Activated naive CD8-positive, alpha-beta T cell treated with anti-CD3 and anti-CD28 coated beads, Interleukin-2, amount 50 U/mL, for 24 hours (primary cell): Measurements from ENCODE around the gene AKR7A2.

Source experiments
- ATAC-seq: fragments of 150-1000 bp; cut with Tn5 transposase; one replicate; pipeline ENCODE4 v1.10.0; 2021
- DNase-seq: peaks from one replicate; pipeline ENCODE4 v3.0.0; 2021
- H3K27ac Mint-ChIP-seq: one replicate; pipeline ENCODE4 v1.8.0; 2021; ENCODE audit warnings: mild to moderate bottlenecking, mixed read lengths
- H3K27me3 Mint-ChIP-seq: one replicate; pipeline ENCODE4 v1.8.0; 2021; ENCODE audit warnings: mixed read lengths
- H3K36me3 Mint-ChIP-seq: one replicate; pipeline ENCODE4 v1.8.0; 2021; ENCODE audit warnings: low read depth, mixed read lengths
- H3K4me1 Mint-ChIP-seq: one replicate; pipeline ENCODE4 v1.8.0; 2021; ENCODE audit warnings: mixed read lengths
- H3K4me3 Mint-ChIP-seq: one replicate; pipeline ENCODE4 v1.8.0; 2021; ENCODE audit warnings: mild to moderate bottlenecking, moderate library complexity, mixed read lengths
- H3K9me3 Mint-ChIP-seq: one replicate; pipeline ENCODE4 v1.8.0; 2021; ENCODE audit warnings: mixed read lengths

AKR7A2 gene

DNA sequence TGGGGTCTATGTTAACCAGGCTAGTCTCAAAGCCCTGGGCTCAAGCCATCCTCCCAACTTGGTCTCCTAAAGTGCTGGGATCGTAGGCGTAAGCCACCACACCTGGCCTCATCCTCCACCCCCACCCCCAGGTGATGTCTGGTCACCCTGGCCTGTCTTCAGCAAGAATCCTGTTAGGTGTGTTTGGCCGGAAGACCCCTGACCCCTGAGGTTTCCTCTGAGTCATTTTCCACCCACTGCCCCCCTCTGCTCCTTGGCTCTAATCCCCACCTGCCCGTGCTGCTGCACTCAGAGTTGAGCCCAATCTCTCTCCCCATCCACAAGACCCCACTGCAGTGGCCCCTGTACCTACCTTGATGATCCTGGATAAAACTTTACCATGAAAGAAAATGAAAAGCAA is 25.3 kb upstream of the AKR7A2 start:
- peak overlapping the region; percentile 81 for H3K27ac Mint-ChIP-seq
- DNase-seq: no peak
- no peaks in the 10 kb centered on the region for H3K27me3 Mint-ChIP-seq
- peaks cover 38% of the 10 kb centered on the region for H3K4me1 Mint-ChIP-seq
- no peaks in the 10 kb centered on the region for H3K9me3 Mint-ChIP-seq
- H3K36me3 Mint-ChIP-seq: peaks cover 8% of the 10 kb centered on the region
- ATAC-seq: no peak
- no peak overlapping the region for H3K4me3 Mint-ChIP-seq

DNA sequence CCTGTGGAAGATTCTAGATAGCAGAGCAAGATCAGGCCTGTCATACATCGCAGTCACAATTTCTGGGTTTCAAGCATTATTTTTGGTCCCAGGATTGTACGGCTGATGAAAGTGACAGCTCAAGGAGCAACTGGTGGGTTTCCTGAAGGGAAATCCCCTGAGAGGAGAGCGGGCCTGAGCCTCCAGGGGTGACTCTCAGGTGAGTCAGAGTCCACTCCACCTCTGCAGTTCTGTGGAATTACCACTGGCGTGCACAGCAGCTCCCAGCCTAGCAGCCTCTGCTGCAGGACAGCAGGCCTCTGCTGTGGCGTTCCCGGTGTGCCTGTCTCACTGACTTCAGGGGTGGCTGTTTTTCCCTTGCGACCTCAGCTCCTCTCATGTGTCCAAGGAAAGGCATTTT is 24.6 kb upstream of the AKR7A2 start:
- Mint-ChIP-seq H3K27me3 (no peaks in the 10 kb centered on the region), H3K27ac (peak overlapping the region; percentile 81), H3K36me3 (peaks cover 5% of the 10 kb centered on the region), H3K4me3 (peak overlapping the region; percentile 7), H3K9me3 (no peaks in the 10 kb centered on the region), H3K4me1 (peaks cover 36% of the 10 kb centered on the region)
- peak; percentile 95 for ATAC-seq
- peak; percentile 57 for DNase-seq

GRCh38 chr1:19333587-19334354 is 21.8 kb upstream of the AKR7A2 start:
- ATAC-seq: peak; percentile 9
- no peaks in the 10 kb centered on the region for H3K9me3 Mint-ChIP-seq
- H3K4me1 Mint-ChIP-seq: peaks cover 33% of the 10 kb centered on the region
- no peak overlapping the region for H3K4me3 Mint-ChIP-seq
- no peak for DNase-seq
- H3K27me3 Mint-ChIP-seq: no peaks in the 10 kb centered on the region
- H3K36me3 Mint-ChIP-seq: no peaks in the 10 kb centered on the region
- no peak overlapping the region for H3K27ac Mint-ChIP-seq

DNA sequence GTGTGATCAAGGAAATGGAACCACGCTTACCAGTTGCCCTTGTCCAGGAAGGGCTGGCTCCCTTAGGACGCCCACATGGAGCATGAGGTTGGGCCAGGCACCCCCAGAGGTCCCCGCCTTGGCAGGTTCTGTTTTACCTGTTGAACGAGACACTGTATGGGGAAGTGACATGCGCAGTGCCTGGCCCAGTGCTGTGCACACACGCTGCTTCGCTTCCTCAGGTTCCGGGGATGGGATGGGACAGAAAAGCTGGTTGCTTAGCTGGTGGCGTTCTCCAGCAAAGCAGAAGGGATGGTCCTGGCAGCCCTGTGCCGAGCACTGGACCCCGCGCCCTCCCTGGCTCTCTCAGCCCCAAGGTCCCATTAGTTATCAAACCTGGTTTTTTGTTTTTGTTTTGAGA is 20.9 kb upstream of the AKR7A2 start:
- Mint-ChIP-seq H3K27me3 (no peaks in the 10 kb centered on the region), H3K36me3 (no peaks in the 10 kb centered on the region), H3K4me3 (no peak overlapping the region), H3K4me1 (peaks cover 29% of the 10 kb centered on the region), H3K9me3 (no peaks in the 10 kb centered on the region), H3K27ac (no peak overlapping the region)
- DNase-seq (no peak), ATAC-seq (no peak)

DNA sequence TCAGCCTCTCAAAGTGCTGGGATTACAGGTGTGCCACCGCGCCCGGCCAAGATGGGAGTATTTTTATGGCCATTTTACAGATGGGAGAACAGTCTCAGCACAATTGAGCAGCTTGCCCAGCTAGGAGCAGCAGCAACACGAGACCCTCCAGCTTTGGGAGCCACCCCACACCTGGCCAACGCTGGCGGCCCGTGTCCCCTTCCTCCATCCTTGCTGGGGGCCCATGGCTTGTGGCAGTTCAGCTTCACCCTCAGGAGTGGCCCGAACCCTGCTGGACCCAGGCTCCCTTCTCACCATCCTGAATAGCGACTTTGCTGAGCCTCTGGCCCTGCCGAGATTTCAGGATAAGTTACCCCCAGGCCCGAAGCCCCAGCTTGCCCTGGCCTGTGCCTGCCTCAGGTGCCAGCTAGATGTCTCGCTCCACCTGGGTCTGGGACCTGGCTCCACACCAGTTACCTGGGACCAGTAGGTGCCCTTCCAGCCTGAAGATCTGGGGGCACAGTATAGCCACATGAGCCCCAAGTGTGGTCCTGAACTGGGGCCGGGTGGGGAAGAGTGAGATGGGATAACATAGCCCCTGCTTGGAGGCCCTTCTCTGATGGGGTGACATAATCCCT is 19.4 kb upstream of the AKR7A2 start:
- Mint-ChIP-seq H3K36me3 (no peaks in the 10 kb centered on the region), H3K9me3 (no peaks in the 10 kb centered on the region), H3K27ac (no peak overlapping the region), H3K27me3 (no peaks in the 10 kb centered on the region), H3K4me3 (no peak overlapping the region), H3K4me1 (peaks cover 14% of the 10 kb centered on the region)
- ATAC-seq (no peak), DNase-seq (no peak)

DNA sequence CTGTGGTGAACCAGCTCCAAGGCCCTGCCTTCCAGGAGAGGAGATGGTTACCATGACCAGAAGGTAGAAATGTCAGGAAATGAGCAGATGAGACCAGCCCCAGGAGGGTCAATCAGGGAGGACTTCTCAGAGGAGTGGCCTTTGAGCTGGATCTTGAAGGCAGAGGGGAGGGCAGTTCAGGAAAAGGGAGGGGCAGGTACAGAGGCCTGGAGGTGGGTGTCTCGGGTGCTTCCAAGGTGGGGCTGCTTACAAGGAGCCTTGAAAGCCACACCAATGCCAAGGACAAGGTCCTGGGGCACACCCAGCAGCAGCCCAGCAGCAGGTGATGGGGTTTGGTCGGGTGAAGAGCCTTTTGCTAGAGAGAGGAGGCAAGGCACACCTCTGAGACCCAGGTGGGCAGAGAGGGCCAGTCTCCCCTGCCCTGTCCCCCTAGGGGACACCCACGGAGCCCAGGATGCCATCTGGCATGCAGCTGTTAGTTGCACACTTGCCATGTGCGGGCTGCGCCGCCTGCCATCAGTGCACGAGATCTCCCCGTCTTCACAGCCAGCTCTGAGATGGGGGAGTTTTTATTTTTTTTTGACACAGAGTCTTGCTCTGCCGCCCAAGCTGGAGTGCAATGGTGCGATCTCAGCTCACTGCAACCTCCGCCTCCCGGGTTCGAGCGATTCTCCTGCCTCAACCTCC is 18.6 kb upstream of the AKR7A2 start:
- no peak overlapping the region for H3K27ac Mint-ChIP-seq
- H3K27me3 Mint-ChIP-seq: no peaks in the 10 kb centered on the region
- DNase-seq (no peak), ATAC-seq (no peak)
- no peak overlapping the region for H3K4me3 Mint-ChIP-seq
- H3K9me3 Mint-ChIP-seq: no peaks in the 10 kb centered on the region
- no peaks in the 10 kb centered on the region for H3K36me3 Mint-ChIP-seq
- peaks cover 6% of the 10 kb centered on the region for H3K4me1 Mint-ChIP-seq

DNA sequence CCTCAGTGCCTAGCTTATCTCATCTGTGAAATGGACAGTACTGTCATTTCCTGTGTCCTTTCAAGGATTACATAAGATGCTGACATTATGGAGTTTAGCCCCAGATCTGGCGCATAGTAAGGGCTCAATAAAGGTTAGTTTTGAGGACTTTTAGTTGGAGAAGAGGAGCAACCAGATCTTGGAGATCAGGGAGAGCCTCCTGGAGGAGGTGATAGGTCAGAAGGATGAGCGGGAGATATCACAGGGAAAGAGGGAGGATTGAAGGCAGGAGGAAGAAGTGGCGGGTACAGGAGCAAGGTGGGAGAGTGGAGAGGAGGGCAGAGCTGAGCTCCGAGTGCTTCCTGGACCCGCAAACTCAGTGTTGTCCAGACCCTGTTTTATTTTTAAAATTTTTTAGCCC is 17.7 kb upstream of the AKR7A2 start:
- no peaks in the 10 kb centered on the region for H3K36me3 Mint-ChIP-seq
- peaks cover 4% of the 10 kb centered on the region for H3K4me1 Mint-ChIP-seq
- no peaks in the 10 kb centered on the region for H3K27me3 Mint-ChIP-seq
- no peak for ATAC-seq
- H3K27ac Mint-ChIP-seq: no peak overlapping the region
- DNase-seq: no peak
- no peak overlapping the region for H3K4me3 Mint-ChIP-seq
- no peaks in the 10 kb centered on the region for H3K9me3 Mint-ChIP-seq

DNA sequence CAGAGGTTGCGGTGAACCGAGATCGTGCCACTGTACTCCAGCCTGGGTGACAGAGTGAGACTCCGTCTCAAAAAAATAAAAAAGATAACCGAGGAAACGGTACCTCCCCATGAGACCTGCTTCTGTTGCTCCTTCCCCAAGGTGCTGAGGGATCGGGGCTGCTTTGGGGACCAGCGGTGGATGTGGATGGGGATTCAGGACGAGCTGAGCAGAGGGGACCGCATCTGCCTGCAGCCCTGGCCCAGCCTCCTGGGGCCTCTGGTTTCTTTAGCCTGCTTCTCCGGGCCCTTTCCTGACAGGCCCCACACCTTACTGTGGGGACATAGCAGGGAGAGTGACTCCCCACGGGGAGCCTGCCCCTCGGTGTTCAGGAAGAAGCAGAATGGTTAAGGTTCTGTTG is 17.2 kb upstream of the AKR7A2 start:
- H3K4me3 Mint-ChIP-seq: no peak overlapping the region
- no peaks in the 10 kb centered on the region for H3K9me3 Mint-ChIP-seq
- peaks cover 4% of the 10 kb centered on the region for H3K4me1 Mint-ChIP-seq
- no peaks in the 10 kb centered on the region for H3K27me3 Mint-ChIP-seq
- DNase-seq (no peak), ATAC-seq (no peak)
- peaks cover 1% of the 10 kb centered on the region for H3K36me3 Mint-ChIP-seq
- H3K27ac Mint-ChIP-seq: no peak overlapping the region

DNA sequence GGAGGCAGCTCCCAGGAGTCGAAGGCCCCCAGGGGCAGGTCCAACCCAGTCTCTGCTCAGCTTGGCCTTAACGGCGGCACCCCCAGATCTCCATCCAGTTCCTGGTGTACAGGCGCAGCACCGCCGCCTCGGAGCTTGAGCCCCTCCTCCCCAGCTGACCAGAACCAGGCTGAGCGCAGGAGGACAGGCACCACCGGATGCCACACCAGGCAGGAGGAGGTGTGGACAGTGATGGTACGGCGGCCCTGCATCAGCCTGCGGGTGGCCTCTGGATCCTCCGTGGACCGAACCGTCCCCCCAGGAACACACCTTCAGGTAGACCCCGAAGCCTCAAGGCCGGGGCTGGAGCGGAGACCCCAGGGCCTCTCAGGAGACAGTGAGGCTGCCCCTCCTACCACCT is 16.5 kb upstream of the AKR7A2 start:
- DNase-seq (no peak), ATAC-seq (no peak)
- Mint-ChIP-seq H3K36me3 (peaks cover 1% of the 10 kb centered on the region), H3K27me3 (no peaks in the 10 kb centered on the region), H3K4me1 (no peaks in the 10 kb centered on the region), H3K27ac (no peak overlapping the region), H3K9me3 (no peaks in the 10 kb centered on the region), H3K4me3 (no peak overlapping the region)

DNA sequence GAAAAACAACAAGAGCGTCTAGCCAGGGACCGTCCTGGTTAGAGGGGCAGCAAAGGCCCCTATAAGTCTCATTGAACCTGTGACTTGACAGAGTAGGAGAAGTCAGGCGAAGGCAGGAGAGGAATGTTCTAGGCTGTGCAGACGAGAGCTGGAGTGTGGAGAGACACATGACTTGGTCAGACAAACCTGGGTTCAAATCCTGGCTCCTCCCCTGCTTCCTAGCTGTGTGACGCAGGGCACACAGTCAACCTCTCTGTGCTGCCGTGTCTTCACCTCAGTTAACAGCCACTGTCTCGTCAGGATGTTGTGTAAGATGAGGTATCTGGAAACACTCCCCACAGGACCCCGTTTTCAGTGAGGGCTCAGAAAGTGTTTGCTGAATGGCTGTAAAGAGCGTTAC is 15.8 kb upstream of the AKR7A2 start:
- H3K36me3 Mint-ChIP-seq: peaks cover 1% of the 10 kb centered on the region
- no peaks in the 10 kb centered on the region for H3K4me1 Mint-ChIP-seq
- H3K27me3 Mint-ChIP-seq: no peaks in the 10 kb centered on the region
- H3K4me3 Mint-ChIP-seq: no peak overlapping the region
- H3K9me3 Mint-ChIP-seq: no peaks in the 10 kb centered on the region
- H3K27ac Mint-ChIP-seq: no peak overlapping the region
- DNase-seq (no peak), ATAC-seq (no peak)

GRCh38 chr1:19327301-19327700 is 15.4 kb upstream of the AKR7A2 start:
- Mint-ChIP-seq H3K4me1 (no peaks in the 10 kb centered on the region), H3K27ac (no peak overlapping the region), H3K27me3 (no peaks in the 10 kb centered on the region), H3K4me3 (no peak overlapping the region), H3K9me3 (no peaks in the 10 kb centered on the region), H3K36me3 (peaks cover 1% of the 10 kb centered on the region)
- ATAC-seq (no peak), DNase-seq (no peak)

DNA sequence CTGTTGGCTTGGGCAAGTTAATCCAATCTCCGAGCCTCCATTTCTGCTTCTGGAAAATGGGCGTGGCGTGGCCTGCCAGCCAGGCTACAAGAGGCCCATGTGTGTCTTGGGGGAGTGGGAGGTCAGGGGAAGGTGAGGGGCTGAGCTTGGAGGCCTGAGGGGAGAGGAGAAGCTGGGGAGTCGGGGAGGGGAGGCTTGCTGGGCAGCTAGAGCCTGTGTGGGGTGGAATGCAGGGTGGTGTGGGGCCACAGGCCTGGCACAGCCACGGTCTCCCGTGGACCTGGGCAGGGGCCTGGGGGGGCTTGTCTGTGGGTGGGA is 14.8 kb upstream of the AKR7A2 start:
- Mint-ChIP-seq H3K9me3 (no peaks in the 10 kb centered on the region), H3K4me1 (no peaks in the 10 kb centered on the region), H3K4me3 (no peak overlapping the region), H3K36me3 (peaks cover 1% of the 10 kb centered on the region), H3K27ac (no peak overlapping the region), H3K27me3 (no peaks in the 10 kb centered on the region)
- ATAC-seq: no peak
- no peak for DNase-seq

DNA sequence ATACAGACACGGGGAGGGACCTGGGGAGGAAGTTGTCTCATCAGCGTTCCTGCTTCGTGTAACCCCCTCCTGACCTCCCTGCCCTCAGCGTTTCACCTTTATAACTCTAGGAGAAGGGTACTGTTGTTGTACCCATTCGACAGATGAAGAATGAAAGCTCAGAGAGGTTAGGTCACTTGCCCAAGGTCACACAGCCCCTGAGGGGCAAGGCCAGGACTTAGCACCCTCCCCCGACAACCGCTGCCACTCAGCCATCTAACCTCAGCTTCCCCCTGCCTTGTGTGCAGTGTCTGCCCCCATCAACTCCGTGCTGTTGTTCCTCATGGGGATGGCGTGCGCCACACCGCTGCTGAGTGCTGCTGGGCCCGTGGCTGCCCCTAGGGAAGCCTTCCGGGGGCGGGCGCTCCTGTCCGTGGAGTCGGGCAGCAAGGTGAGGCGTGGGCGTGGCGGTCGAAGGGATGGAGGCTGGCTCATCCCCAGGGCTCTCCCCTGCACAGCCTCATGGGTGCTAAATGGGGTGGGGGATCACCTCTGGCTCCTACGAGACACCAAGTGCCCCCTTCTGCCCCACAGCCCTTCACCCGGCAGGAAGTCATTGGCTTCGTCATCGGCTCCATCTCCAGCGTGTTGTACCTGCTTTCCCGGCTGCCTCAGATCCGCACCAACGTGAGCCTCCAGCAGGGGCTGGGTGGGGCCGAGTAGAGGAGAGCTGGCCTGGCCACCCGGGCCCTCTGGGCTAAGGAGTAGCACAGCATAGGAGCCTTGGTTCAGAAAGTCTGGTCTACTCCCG is 14.2 kb upstream of the AKR7A2 start:
- Mint-ChIP-seq H3K27me3 (no peaks in the 10 kb centered on the region), H3K4me3 (no peak overlapping the region), H3K36me3 (peaks cover 4% of the 10 kb centered on the region), H3K4me1 (no peaks in the 10 kb centered on the region), H3K27ac (no peak overlapping the region), H3K9me3 (no peaks in the 10 kb centered on the region)
- ATAC-seq (no peak), DNase-seq (no peak)

DNA sequence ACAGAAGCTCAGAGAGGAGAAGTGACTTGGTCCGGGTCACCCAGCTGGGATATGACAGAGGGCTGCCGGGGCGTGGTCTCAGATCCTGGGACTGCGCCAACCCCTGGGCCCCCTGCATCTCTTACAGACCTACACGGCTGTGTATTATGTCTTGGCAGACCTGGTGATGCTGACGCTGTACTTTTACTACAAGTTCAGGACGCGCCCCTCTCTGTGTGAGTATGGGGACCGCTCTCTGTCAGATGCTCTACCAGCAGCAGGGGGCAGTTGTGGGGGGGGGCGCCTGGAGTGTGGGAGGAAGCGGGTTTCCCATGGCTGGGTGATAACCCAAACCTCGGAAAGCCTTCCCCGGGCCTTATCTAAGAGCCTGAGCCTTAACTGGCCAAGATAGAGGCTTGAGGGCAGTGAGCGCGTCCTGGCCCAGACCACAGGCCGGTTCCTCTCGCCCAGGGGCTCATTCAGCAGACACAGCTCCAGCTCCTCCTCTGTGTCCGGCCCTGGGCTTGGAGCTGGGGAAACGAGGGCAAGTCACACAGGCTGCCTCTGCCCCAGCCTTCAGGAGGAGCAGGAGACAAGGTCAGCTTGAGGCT is 13.5 kb upstream of the AKR7A2 start:
- Mint-ChIP-seq H3K27ac (no peak overlapping the region), H3K4me1 (no peaks in the 10 kb centered on the region), H3K36me3 (peaks cover 5% of the 10 kb centered on the region), H3K9me3 (no peaks in the 10 kb centered on the region), H3K4me3 (no peak overlapping the region), H3K27me3 (no peaks in the 10 kb centered on the region)
- DNase-seq (no peak), ATAC-seq (no peak)
